Activated CD4-positive, alpha-beta T cell treated with anti-CD3 and anti-CD28 coated beads, Interleukin-2, amount 50 U/mL, for 16 hours (primary cell): Measurements from ENCODE around the gene DPT.

ENCODE experiments used
- DNase-seq: peaks from one replicate; pipeline ENCODE4 v3.0.0-alpha.2; 2020

DPT gene

DNA sequence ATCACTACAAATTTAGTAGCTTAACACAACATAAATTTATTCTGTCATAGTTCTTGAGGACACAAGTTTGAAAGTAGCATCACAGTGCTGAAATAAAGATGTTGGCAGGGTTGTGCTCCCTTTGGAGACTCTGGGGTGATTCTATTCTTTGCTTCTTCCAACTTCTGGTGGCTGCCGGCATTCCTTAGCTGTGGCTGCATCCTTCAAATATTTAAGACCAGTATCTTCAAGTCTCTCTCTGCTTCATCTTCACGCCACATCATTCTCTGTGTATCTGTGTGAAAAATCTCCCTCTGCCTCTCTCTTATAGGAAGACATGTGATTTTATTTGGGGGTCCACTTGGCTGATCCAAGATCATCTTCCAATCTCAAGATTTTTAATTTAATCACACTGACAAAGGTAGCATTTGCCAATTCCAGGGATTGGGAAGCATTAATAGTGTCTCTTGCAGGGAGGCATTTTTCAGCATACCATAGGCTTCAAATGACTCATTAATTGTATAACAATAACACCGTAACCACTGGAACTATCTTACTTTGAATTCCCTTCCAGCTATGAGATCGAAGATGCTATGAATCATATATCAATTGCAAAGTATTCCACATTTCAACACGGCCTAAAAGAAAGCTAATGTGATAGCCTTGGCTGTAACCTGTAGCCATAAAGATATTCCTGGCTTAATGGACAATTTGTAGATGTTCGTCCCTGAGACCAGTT is 74.6 kb downstream of the DPT start:
- DNase-seq, result no peak

DNA sequence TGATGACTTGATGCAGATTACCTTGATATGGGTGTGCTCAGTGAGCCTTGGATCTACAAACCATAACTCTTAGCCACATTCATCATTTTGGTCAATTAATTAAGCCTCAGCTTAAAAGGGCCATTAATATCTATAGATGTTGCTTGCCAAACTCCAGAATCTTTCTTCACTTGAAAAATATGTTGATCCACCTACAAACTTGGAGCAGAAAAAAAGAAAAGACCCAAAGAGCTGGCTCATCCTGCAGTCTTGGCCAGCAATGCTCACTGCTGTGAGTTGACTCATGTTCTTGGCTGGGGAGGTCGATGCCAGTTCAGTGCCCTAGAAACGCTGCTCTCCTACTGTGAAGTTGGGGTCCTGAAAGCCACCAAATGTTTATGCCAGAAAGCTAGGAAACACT is 75.4 kb downstream of the DPT start:
- DNase-seq, result no peak

DNA sequence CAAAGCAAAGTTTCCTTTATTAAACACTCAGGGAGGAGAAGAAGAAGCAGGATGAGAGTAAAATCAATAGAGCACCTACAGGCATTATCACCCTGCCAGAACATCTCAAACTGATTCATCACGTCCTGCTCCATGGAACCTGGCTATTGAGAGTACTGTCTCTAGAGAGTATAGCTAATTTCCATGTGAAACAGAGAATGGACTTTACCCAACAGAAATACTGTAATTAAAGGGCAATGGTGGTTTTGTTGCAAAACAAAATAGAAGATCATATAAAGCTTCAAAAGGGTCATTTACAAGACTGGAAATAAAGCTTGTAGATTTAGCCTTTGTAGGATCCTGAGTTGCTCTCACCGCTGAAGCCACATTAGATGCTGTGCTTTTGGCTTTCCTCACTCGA is 83.3 kb downstream of the DPT start:
- DNase-seq, result no peak
